H1 (cell line): ENCODE data around the gene SEMA6D. TPM values are rescaled to one million over a fixed set of nuclear protein-coding genes. Genes with fewer than 3 reads are reported as not detected.

Experiments
- CTCF ChIA-PET: fragments of 300-600 bp; sonication (Branson Sonifier 250); formaldehyde crosslinking; loops from one replicate; lab custom pipeline; 2021; ENCODE audit not compliant: partially characterized antibody; lab: Charles Lee
- POLR2A ChIA-PET: fragments of 300-600 bp; sonication (Branson Sonifier 250); formaldehyde crosslinking; loops from one replicate; lab custom pipeline; 2021; ENCODE audit warnings: inconsistent platforms; ENCODE audit not compliant: partially characterized antibody; lab: Charles Lee
- DNase-seq, 2 experiments: peaks; one replicate each; pipeline versions ENCODE4 v3.0.0 to v3.0.0-alpha.2; 2010 to 2022; ENCODE audit warnings: low spot score in 2 of 2, low read depth in 1 of 2, mixed read lengths in 1 of 2
- FAIRE-seq: peaks from 2 replicates; lab custom pipeline; 2011; peaks lifted over from hg19 to GRCh38; lab: Jason Lieb, UNC
- H2AFZ ChIP-seq: 2 replicates; pipeline ENCODE4 v1.8.1; 2012; ENCODE audit warnings: low read length, inconsistent platforms
- H2AK5ac ChIP-seq: 2 replicates; pipeline ENCODE4 v1.6.1; 2013; ENCODE audit warnings: low read depth, low read length
- H2BK120ac ChIP-seq: replicated peaks from 2 replicates; pipeline ENCODE3; 2013; ENCODE audit warnings: low read depth, low read length, inconsistent platforms
- H2BK12ac ChIP-seq: 2 replicates; pipeline ENCODE4 v1.6.1; 2013; ENCODE audit warnings: low read depth, low read length
- H2BK15ac ChIP-seq: 2 replicates; pipeline ENCODE4 v1.6.1; 2013; ENCODE audit warnings: low read length
- H2BK20ac ChIP-seq: 2 replicates; pipeline ENCODE4 v1.6.1; 2013; ENCODE audit warnings: low read length
- H2BK5ac ChIP-seq: 2 replicates; pipeline ENCODE4 v1.6.1; 2013; ENCODE audit warnings: low read depth, low read length
- H3K14ac ChIP-seq: 2 replicates; pipeline ENCODE4 v1.6.1; 2013; ENCODE audit warnings: inconsistent platforms; ENCODE audit not compliant: insufficient read length
- H3K18ac ChIP-seq: 2 replicates; pipeline ENCODE4 v1.6.1; 2013; ENCODE audit warnings: low read length; ENCODE audit errors: extremely low read depth
- H3K23ac ChIP-seq: 2 replicates; pipeline ENCODE4 v1.6.1; 2013; ENCODE audit warnings: inconsistent platforms; ENCODE audit not compliant: insufficient read length
- H3K23me2 ChIP-seq: 2 replicates; pipeline ENCODE4 v1.6.1; 2013; ENCODE audit warnings: low read depth, low read length
- H3K27ac ChIP-seq: 2 replicates; pipeline ENCODE4 v1.6.1; 2011; ENCODE audit warnings: low read depth, low read length, inconsistent platforms
- H3K27me3 ChIP-seq, 4 experiments: replicated peaks in 1 of 4; 1 replicate in 1 of 4; 2 replicates in 3 of 4; pipeline versions ENCODE4 v1.6.1 to v1.8.1; 2011 to 2013; ENCODE audit warnings: low read length in 3 of 4, mild to moderate bottlenecking in 3 of 4, inconsistent platforms in 2 of 4, mixed read lengths in 2 of 4, moderate library complexity in 1 of 4; ENCODE audit not compliant: control insufficient read depth in 3 of 4, insufficient read depth in 3 of 4; ENCODE audit errors: extremely low read depth in 1 of 4
- H3K36me3 ChIP-seq, 4 experiments: 2 replicates each; pipeline versions ENCODE4 v1.6.1 to v1.8.1; 2011 to 2013; ENCODE audit warnings: mild to moderate bottlenecking in 4 of 4, low read length in 3 of 4, moderate library complexity in 2 of 4, control low read depth in 1 of 4, inconsistent platforms in 1 of 4; ENCODE audit not compliant: insufficient read depth in 4 of 4, control insufficient read depth in 2 of 4
- H3K4ac ChIP-seq: replicated peaks from 2 replicates; pipeline ENCODE3; 2013; ENCODE audit warnings: low read length, low read depth, mixed read lengths, inconsistent platforms; ENCODE audit not compliant: insufficient read length
- H3K4me1 ChIP-seq, 4 experiments: replicated peaks in 1 of 4; 1 replicate in 1 of 4; 2 replicates in 3 of 4; pipeline versions ENCODE4 v1.6.1 to v1.8.1; 2011 to 2013; ENCODE audit warnings: low read length in 3 of 4, inconsistent platforms in 2 of 4, mixed read lengths in 1 of 4; ENCODE audit not compliant: insufficient read depth in 4 of 4, control insufficient read depth in 3 of 4
- H3K4me2 ChIP-seq, 2 experiments: 2 replicates each; pipeline versions ENCODE4 v1.6.1 to v1.8.1; 2011 to 2013; ENCODE audit warnings: low read depth in 2 of 2, low read length in 2 of 2, control low read depth in 1 of 2, inconsistent platforms in 1 of 2, mild to moderate bottlenecking in 1 of 2; ENCODE audit not compliant: insufficient read depth in 1 of 2
- H3K4me3 ChIP-seq, 4 experiments: fragments of 200-600, 300-600 bp in 1 of 4; sonication (generic), shearing (Covaris generic), sonication (Bioruptor Twin) in 1 of 4; 2 replicates each; pipeline versions ENCODE4 v1.5.1 to v1.8.1; 2011 to 2016; ENCODE audit warnings: low read length in 4 of 4, low read depth in 3 of 4, control low read depth in 2 of 4, inconsistent platforms in 2 of 4, mild to moderate bottlenecking in 2 of 4, mixed read lengths in 1 of 4, moderate library complexity in 1 of 4; ENCODE audit not compliant: insufficient read depth in 2 of 4; ENCODE audit errors: extremely low read depth in 1 of 4
- H3K56ac ChIP-seq: replicated peaks from 2 replicates; pipeline ENCODE3; 2013; ENCODE audit warnings: low read depth, mild to moderate bottlenecking, mixed read lengths, low read length, inconsistent platforms; ENCODE audit not compliant: insufficient read length
- H3K79me1 ChIP-seq: 2 replicates; pipeline ENCODE4 v1.6.1; 2013; ENCODE audit warnings: low read depth, low read length, control low read depth
- H3K79me2 ChIP-seq, 2 experiments: 2 replicates each; pipeline versions ENCODE4 v1.6.1 to v1.8.1; 2012 to 2013; ENCODE audit warnings: low read length in 2 of 2, mild to moderate bottlenecking in 2 of 2, inconsistent platforms in 1 of 2; ENCODE audit not compliant: insufficient read depth in 2 of 2, control insufficient read depth in 1 of 2
- H3K9ac ChIP-seq, 4 experiments: replicated peaks in 1 of 4; 1 replicate in 1 of 4; 2 replicates in 3 of 4; pipeline versions ENCODE4 v1.6.1 to v1.8.1; 2011 to 2013; ENCODE audit warnings: low read depth in 3 of 4, low read length in 3 of 4, control low read depth in 2 of 4, mild to moderate bottlenecking in 2 of 4, moderate library complexity in 2 of 4, inconsistent platforms in 1 of 4; ENCODE audit errors: extremely low read depth in 1 of 4
- H3K9me3 ChIP-seq, 2 experiments: 2 replicates each; pipeline versions ENCODE4 v1.6.1 to v1.8.1; 2012 to 2013; ENCODE audit warnings: mild to moderate bottlenecking in 2 of 2, moderate library complexity in 2 of 2, control low read depth in 1 of 2, inconsistent platforms in 1 of 2, low read depth in 1 of 2, low read length in 1 of 2, mixed read lengths in 1 of 2; ENCODE audit not compliant: insufficient read depth in 2 of 2
- H4K20me1 ChIP-seq, 2 experiments: replicated peaks in 1 of 2; 2 replicates each; pipeline versions ENCODE3 to v1.8.1; 2011 to 2013; ENCODE audit warnings: inconsistent platforms in 2 of 2, low read length in 2 of 2, mild to moderate bottlenecking in 1 of 2; ENCODE audit not compliant: insufficient read depth in 2 of 2, control insufficient read depth in 1 of 2
- H4K5ac ChIP-seq: 2 replicates; pipeline ENCODE4 v1.6.1; 2013; ENCODE audit warnings: low read length, low read depth, mixed read lengths, inconsistent platforms; ENCODE audit not compliant: insufficient read length
- H4K8ac ChIP-seq: 2 replicates; pipeline ENCODE4 v1.8.0; 2013; ENCODE audit warnings: mild to moderate bottlenecking, moderate library complexity, low read length, inconsistent platforms; ENCODE audit not compliant: insufficient read depth; ENCODE audit errors: extremely low read depth
- H4K91ac ChIP-seq: replicated peaks from 2 replicates; pipeline ENCODE3; 2013; ENCODE audit warnings: low read length, mixed read lengths, inconsistent platforms; ENCODE audit not compliant: insufficient read length
- EP300 ChIP-seq, 2 experiments: IDR thresholded peaks; 1 replicate in 1 of 2; 2 replicates in 1 of 2; pipeline ENCODE4 v1.6.1; 2011 to 2012; ENCODE audit warnings: low read depth in 2 of 2, low read length in 2 of 2, mild to moderate bottlenecking in 2 of 2, borderline replicate concordance in 1 of 2, inconsistent platforms in 1 of 2, moderate library complexity in 1 of 2
- EZH2 ChIP-seq: fragments of 200-600 bp; sonication (generic); IDR thresholded peaks from 2 replicates; pipeline ENCODE4 v1.7.1; 2012; ENCODE audit warnings: low read depth, mild to moderate bottlenecking, moderate library complexity, low read length, inconsistent platforms; ENCODE audit not compliant: severe bottlenecking
- GTF2F1 ChIP-seq: IDR thresholded peaks from 2 replicates; pipeline ENCODE4 v1.6.1; 2012; ENCODE audit warnings: low read depth, low read length, improper control_type of control experiment, borderline replicate concordance
- JUN ChIP-seq: IDR thresholded peaks from 2 replicates; pipeline ENCODE4 v1.6.1; 2011; ENCODE audit warnings: low read depth, mild to moderate bottlenecking, improper control_type of control experiment, low read length
- JUND ChIP-seq: IDR thresholded peaks from 2 replicates; pipeline ENCODE4 v1.6.1; 2011; ENCODE audit warnings: mild to moderate bottlenecking, improper control_type of control experiment, low read length
- MAFK ChIP-seq: IDR thresholded peaks from 2 replicates; pipeline ENCODE4 v1.6.1; 2012; ENCODE audit warnings: low read depth, mild to moderate bottlenecking, improper control_type of control experiment, low read length
- NRF1 ChIP-seq: IDR thresholded peaks from 2 replicates; pipeline ENCODE4 v1.6.1; 2011; ENCODE audit warnings: mild to moderate bottlenecking, low read depth, low read length, improper control_type of control experiment
- POLR2A ChIP-seq, 2 experiments: IDR thresholded peaks; 1 replicate in 1 of 2; 2 replicates in 1 of 2; pipeline ENCODE4 v1.6.1; 2011; ENCODE audit warnings: low read depth in 2 of 2, low read length in 2 of 2, mild to moderate bottlenecking in 2 of 2; ENCODE audit errors: control extremely low read depth in 1 of 2
- POU5F1 ChIP-seq: IDR thresholded peaks from 2 replicates; pipeline ENCODE4 v1.6.1; 2011; ENCODE audit warnings: low read depth, mild to moderate bottlenecking, low read length, moderate library complexity
- RBBP5 ChIP-seq: IDR thresholded peaks from 2 replicates; pipeline ENCODE4 v1.7.1; 2012; ENCODE audit warnings: low read depth, mild to moderate bottlenecking, inconsistent platforms, low read length, moderate library complexity, borderline replicate concordance
- RXRA ChIP-seq: IDR thresholded peaks from 2 replicates; pipeline ENCODE4 v1.6.1; 2011; ENCODE audit warnings: low read depth, mild to moderate bottlenecking, low read length, moderate library complexity; ENCODE audit not compliant: insufficient read depth
- SIRT6 ChIP-seq: IDR thresholded peaks from one replicate; pipeline ENCODE4 v1.7.1; 2012; ENCODE audit warnings: low read length, inconsistent platforms
- SP4 ChIP-seq: IDR thresholded peaks from 2 replicates; pipeline ENCODE4 v1.6.1; 2012; ENCODE audit warnings: low read length, inconsistent platforms
- SUZ12 ChIP-seq: fragments of 200-600 bp; sonication (generic); IDR thresholded peaks from 2 replicates; pipeline ENCODE4 v1.6.1; 2012; ENCODE audit warnings: mild to moderate bottlenecking, inconsistent platforms, low read length, moderate library complexity, mixed read lengths
- ZNF274 ChIP-seq: IDR thresholded peaks from 2 replicates; pipeline ENCODE4 v1.7.0; 2012; ENCODE audit warnings: low read length, borderline replicate concordance; ENCODE audit errors: extremely low read depth
- WGBS, 2 experiments: shearing (Covaris generic) in 1 of 2; methylation state at CpG; one replicate each; pipeline versions ENCODE4 v1.1.6 to v1.1.7; 2013 to 2015; ENCODE audit warnings: low lambda C conversion rate in 2 of 2, mixed read lengths in 2 of 2, inconsistent platforms in 1 of 2, low coverage in 1 of 2, missing lambda C conversion rate in 1 of 2; ENCODE audit not compliant: insufficient replicate concordance in 2 of 2, insufficient coverage in 1 of 2, insufficient read length in 1 of 2; ENCODE audit errors: extremely low coverage in 1 of 2, missing lambda C conversion rate in 1 of 2; 5-methylcytosine and 5-hydroxymethylcytosine counted together
- polyA plus RNA-seq, 7 experiments: library from polyadenylated mRNA; depleted of rRNA in 3 of 7; stranded (reverse) in 5 of 7; unstranded in 2 of 7; fragments of >200 nt in 5 of 7; fragments of 200-250 nt in 2 of 7; gene quantifications; 1 replicate in 5 of 7; 2 replicates in 1 of 7; 4 replicates in 1 of 7; pipeline versions ENCODE4 v1.2.1 to v1.2.3, GENCODE V29; 2011 to 2013; ENCODE audit warnings: missing spikeins in 2 of 7, mixed read lengths in 2 of 7
- total RNA-seq: library from RNA; stranded (reverse); fragmentation: NEBNext Ultra II Directional; extraction: Animal tissue kit (Norgen Biotek cat#: 25700); gene quantifications from 2 replicates; pipeline ENCODE4 v1.2.1, GENCODE V29; 2021

Gene SEMA6D
- total and polyA plus RNA-seq, 2 of the 8 experiments (the other 6 are each of a cell fraction or from before 2014, with no cell fraction given), result 2.2 to 3.8 TPM

- DNase-seq, result no peak
- no peak overlapping the region for H2AFZ ChIP-seq
- no peak overlapping the region for H2BK12ac ChIP-seq
- H3K4me2 ChIP-seq, result no peak overlapping the region
- no peak overlapping the region for H4K8ac ChIP-seq
- H3K79me2 ChIP-seq, result no peaks in the 10 kb centered on the region
- FAIRE-seq, result no peak
- WGBS, 2 experiments, result 87% methylated on average over 5 of the region's 6 CpGs; no CpG with 5 or more reads in 1 of the 2 experiments
- H3K9ac ChIP-seq, result no peak overlapping the region
- no peak overlapping the region for H3K4ac ChIP-seq
- no peak overlapping the region for H2BK5ac ChIP-seq
- H3K4me1 ChIP-seq, result no peaks in the 10 kb centered on the region; a peak in 1 of 7 replicates
- H2BK20ac ChIP-seq, result no peak overlapping the region
- H3K27me3 ChIP-seq, result peaks cover 0 to 1% (median 0%) of the 10 kb centered on the region in 4 experiments; a peak in 2 of 7 replicates
- no peaks in the 10 kb centered on the region for H3K36me3 ChIP-seq
- H3K27ac ChIP-seq, result no peak overlapping the region
- no peaks in the 10 kb centered on the region for H3K79me1 ChIP-seq
- H3K9me3 ChIP-seq, result no peaks in the 10 kb centered on the region
- CTCF ChIA-PET, result interaction anchor here (0.6 kb wide), 1 partner anchor 14 kb away, joined by 3 read pairs; no protein-coding TSS in a partner anchor
- no peak overlapping the region for H2BK120ac ChIP-seq
- no peak overlapping the region for H3K18ac ChIP-seq
- H2AK5ac ChIP-seq, result no peak overlapping the region
- no peak overlapping the region for H3K23ac ChIP-seq
- H3K4me3 ChIP-seq, result no peak overlapping the region
- H3K56ac ChIP-seq, result no peak overlapping the region
- no peak overlapping the region for H3K14ac ChIP-seq
- no peak overlapping the region for H2BK15ac ChIP-seq
- H3K23me2 ChIP-seq, result no peaks in the 10 kb centered on the region
- POLR2A ChIA-PET, result no interaction called here
- H4K91ac ChIP-seq, result no peak overlapping the region
- no peak overlapping the region for H4K5ac ChIP-seq
- no peaks in the 10 kb centered on the region for H4K20me1 ChIP-seq
- TF ChIP-seq SP4, result no peak
- TF ChIP-seq POU5F1, result no peak
- TF ChIP-seq SUZ12, result no peak
- no peak for TF ChIP-seq RBBP5
- TF ChIP-seq RXRA, result no peak
- no peak for TF ChIP-seq JUND
- no peak for TF ChIP-seq EZH2
- no peak for TF ChIP-seq EP300 (IDR thresholded peaks at IDR 0.05; ENCODE audit: borderline replicate concordance in 1 of 2, low read depth in 2 of 2, low read length in 2 of 2)
- TF ChIP-seq NRF1, result no peak
- TF ChIP-seq ZNF274, result no peak
- no peak for TF ChIP-seq MAFK
- no peak for TF ChIP-seq SIRT6
- no peak for TF ChIP-seq GTF2F1
- no peak for TF ChIP-seq JUN
- TF ChIP-seq POLR2A (IDR thresholded peaks at IDR 0.05; ENCODE audit: control extremely low read depth in 1 of 2, low read depth in 2 of 2, low read length in 2 of 2), result no peak
Measured at GRCh38 chr15:47725906-47726305, 8.6 kb downstream of the SEMA6D start.
